Heart left ventricle (tissue), 16 donors: Measurements from ENCODE around the gene MCTP1. TPM values are rescaled to one million over a fixed set of nuclear protein-coding genes. Genes with fewer than 3 reads are reported as not detected.
A peak's percentile ranks its signal among the peaks of the same experiment; 100 is the strongest.

ENCODE experiments used
- ATAC-seq, 4 donors: fragments of 200-7000 bp; cut with Tn5 transposase; one replicate each; pipeline ENCODE4 v1.9.1; 2020 to 2022; ENCODE audit warnings: moderate library complexity in 4 of 4, mild to moderate bottlenecking in 3 of 4, moderate number of reproducible peaks in 1 of 4
- DNase-seq, 5 donors: peaks; one replicate each; pipeline ENCODE4 v3.0.0-alpha.2; 2020
- H3K27ac ChIP-seq, 12 donors: fragments of 200-600 bp; sonication (generic) in 4 of 12; one replicate each; pipeline versions ENCODE4 v1.5.0 to v1.8.0; 2016 to 2022; ENCODE audit warnings: mild to moderate bottlenecking in 2 of 12
- H3K27me3 ChIP-seq, 9 donors: fragments of 200-600 bp; sonication (generic) in 2 of 9; one replicate each; pipeline versions ENCODE4 v1.5.1 to v1.8.0; 2016 to 2022; ENCODE audit warnings: mild to moderate bottlenecking in 3 of 9
- H3K36me3 ChIP-seq, 9 donors: fragments of 200-600 bp; sonication (generic) in 2 of 9; one replicate each; pipeline versions ENCODE4 v1.5.0 to v1.8.0; 2018 to 2022; ENCODE audit warnings: mild to moderate bottlenecking in 2 of 9
- H3K4me1 ChIP-seq, 12 donors: fragments of 200-600 bp; sonication (generic) in 4 of 12; one replicate each; pipeline versions ENCODE4 v1.5.0 to v1.8.0; 2016 to 2022; ENCODE audit warnings: mild to moderate bottlenecking in 3 of 12
- H3K4me3 ChIP-seq, 12 donors: fragments of 200-600 bp; sonication (generic) in 4 of 12; one replicate each; pipeline versions ENCODE4 v1.5.0 to v1.8.0; 2017 to 2022; ENCODE audit warnings: mild to moderate bottlenecking in 9 of 12, moderate library complexity in 4 of 12
- H3K9me3 ChIP-seq, 12 donors: fragments of 200-600 bp; sonication (generic) in 4 of 12; one replicate each; pipeline versions ENCODE4 v1.5.0 to v1.8.0; 2016 to 2022; ENCODE audit warnings: mild to moderate bottlenecking in 1 of 12
- POLR2A ChIP-seq, 2 donors: fragments of 450-650 bp; IDR thresholded peaks; one replicate each; pipeline ENCODE4 v1.6.1; 2017; ENCODE audit warnings: antibody characterized with exemption in 2 of 2, mild to moderate bottlenecking in 2 of 2, moderate library complexity in 2 of 2
- WGBS, 4 donors: extraction: QIAGEN DNeasy Blood & Tissue Kit in 2 of 4; methylation state at CpG; one replicate each; pipeline versions ENCODE4 v1.1.5 to v1.1.7; 2013 to 2018; 5-methylcytosine and 5-hydroxymethylcytosine counted together
- intact Hi-C, 10 donors: fragments of 100-400 bp; cut with DNase I; formaldehyde crosslinking; loops; one replicate each; pipeline versions ENCODE4 v1.11.1 to v1.14.2; 2022
- polyA plus RNA-seq, 2 donors: library from polyadenylated mRNA; stranded (reverse); fragments of 200-250 nt; gene quantifications; one replicate each; pipeline ENCODE4 v1.2.3, GENCODE V29; 2013
- total RNA-seq, 9 donors: library from RNA; depleted of rRNA in 2 of 9; stranded (reverse); fragments of >200 nt in 2 of 9; fragmentation: NEBNext Ultra II Directional in 3 of 9; extraction: Animal tissue kit (Norgen Biotek cat#: 25700) in 3 of 9; gene quantifications; one replicate each; pipeline versions ENCODE4 v1.1.0 to v1.2.4, GENCODE V29; 2016 to 2023
- TF ChIP-seq, protein P1 (sequence below), 12 donors: fragments of 200-600 bp; sonication (generic) in 4 of 12; IDR thresholded peaks; one replicate each; pipeline versions ENCODE4 v1.5.0 to v1.8.0; 2018 to 2022; ENCODE audit warnings: antibody characterized with exemption in 12 of 12, mild to moderate bottlenecking in 5 of 12
- donor health status: ischemic (EF 13 %, LVEDD 7.1; RV severe dilation, severe dysfunction).
- donor health status: healthy with polysubstance abuse.
- donor health status: DM: no; HTN: yes; CAD: no.
- donor health status: DM: no; HTN: no; CAD: no.
- donor health status: ischemic (EF 25% LVEDD 6.9; RV normal size, moderate dysfunction).
- donor health status: ischemic (EF 25% LVEDD 5.7; RV mildly dilated, moderate dysfunction).
- donor health status: healthy.
- donor health status: DM: yes; HTN: yes; CAD: no.
- donor health status: ischemic (EF 35%, LVEDD 5.7; RV mildly dilated, moderate dysfunction).
- donor health status: nonischemic (EF 11% LVEDD 7.7; RV severe dilation, severe dysfunction).
- donor health status: DM: yes; HTN: yes; CAD: no.
- donor health status: PGD.
- donor health status: ischemic (EF 29% LVEDD 5.4; RV normal size, mild dysfunction).
- donor health status: nonischemic (EF 23%, LVEDD 6.1; RV moderate dilation, normal function).

MCTP1 gene
- total and polyA plus RNA-seq, 11 donors: 0.91 to 28.4 (median 6.1) TPM

- no peaks in the 10 kb centered on the region for H3K27me3 ChIP-seq
- TF ChIP-seq, protein P1, sequence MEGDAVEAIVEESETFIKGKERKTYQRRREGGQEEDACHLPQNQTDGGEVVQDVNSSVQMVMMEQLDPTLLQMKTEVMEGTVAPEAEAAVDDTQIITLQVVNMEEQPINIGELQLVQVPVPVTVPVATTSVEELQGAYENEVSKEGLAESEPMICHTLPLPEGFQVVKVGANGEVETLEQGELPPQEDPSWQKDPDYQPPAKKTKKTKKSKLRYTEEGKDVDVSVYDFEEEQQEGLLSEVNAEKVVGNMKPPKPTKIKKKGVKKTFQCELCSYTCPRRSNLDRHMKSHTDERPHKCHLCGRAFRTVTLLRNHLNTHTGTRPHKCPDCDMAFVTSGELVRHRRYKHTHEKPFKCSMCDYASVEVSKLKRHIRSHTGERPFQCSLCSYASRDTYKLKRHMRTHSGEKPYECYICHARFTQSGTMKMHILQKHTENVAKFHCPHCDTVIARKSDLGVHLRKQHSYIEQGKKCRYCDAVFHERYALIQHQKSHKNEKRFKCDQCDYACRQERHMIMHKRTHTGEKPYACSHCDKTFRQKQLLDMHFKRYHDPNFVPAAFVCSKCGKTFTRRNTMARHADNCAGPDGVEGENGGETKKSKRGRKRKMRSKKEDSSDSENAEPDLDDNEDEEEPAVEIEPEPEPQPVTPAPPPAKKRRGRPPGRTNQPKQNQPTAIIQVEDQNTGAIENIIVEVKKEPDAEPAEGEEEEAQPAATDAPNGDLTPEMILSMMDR (IDR thresholded peaks at IDR 0.05): no peak
- no peak for TF ChIP-seq POLR2A (IDR thresholded peaks at IDR 0.05)
- peak overlapping the region in 3 of 12 donors; percentile 10 to 29 (median 25) for H3K27ac ChIP-seq
- ATAC-seq (no peak), DNase-seq (no peak)
- H3K4me1 ChIP-seq: peaks cover 0 to 16% (median 0%) of the 10 kb centered on the region in 12 donors
- intact Hi-C loops: no loop called here
- no peaks in the 10 kb centered on the region for H3K36me3 ChIP-seq
- no peak overlapping the region for H3K4me3 ChIP-seq
- 56 to 77% (median 68%) methylated on average over 2 of the region's 2 CpGs for WGBS, 4 donors
- H3K9me3 ChIP-seq: peaks cover 0 to 12% (median 2%) of the 10 kb centered on the region in 12 donors
Observed at GRCh38 chr5:95152535-95152934, 132.4 kb downstream of the MCTP1 start.

DNA sequence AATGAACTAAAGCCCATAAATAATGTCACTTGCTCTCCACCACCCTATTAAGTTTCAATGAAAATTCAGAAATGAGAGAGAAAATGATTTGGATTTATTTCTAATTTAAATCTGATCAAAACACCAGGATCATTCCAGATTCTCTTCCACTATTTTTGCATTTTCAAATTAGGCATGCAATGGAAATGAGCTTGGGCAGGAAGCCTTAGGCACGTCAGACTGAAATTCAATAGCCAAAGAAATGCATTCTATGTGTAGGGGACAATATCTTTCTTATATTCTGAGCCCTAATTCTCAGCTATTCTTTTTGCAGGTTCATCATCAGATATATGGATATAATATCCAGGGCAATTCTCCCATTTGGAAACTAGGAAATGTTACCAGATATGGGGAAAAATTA, 132.8 kb downstream of the MCTP1 start:
- H3K27me3 ChIP-seq: no peaks in the 10 kb centered on the region
- no peak for TF ChIP-seq POLR2A (IDR thresholded peaks at IDR 0.05)
- TF ChIP-seq, protein P1 (IDR thresholded peaks at IDR 0.05): no peak
- intact Hi-C loops: no loop called here
- H3K27ac ChIP-seq: peak overlapping the region in 2 of 12 donors; percentile 10 to 25
- DNase-seq (no peak), ATAC-seq (no peak)
- 44 to 65% (median 60%) methylated on average over 1 of the region's 1 CpG for WGBS, 4 donors
- peaks cover 0 to 16% (median 4%) of the 10 kb centered on the region in 12 donors for H3K9me3 ChIP-seq
- peaks cover 0 to 16% (median 0%) of the 10 kb centered on the region in 12 donors for H3K4me1 ChIP-seq
- no peak overlapping the region for H3K4me3 ChIP-seq
- no peaks in the 10 kb centered on the region for H3K36me3 ChIP-seq

GRCh38 chr5:95151694-95152093, 133.2 kb downstream of the MCTP1 start:
- no peak for TF ChIP-seq POLR2A (IDR thresholded peaks at IDR 0.05)
- TF ChIP-seq, protein P1 (IDR thresholded peaks at IDR 0.05): no peak

DNA sequence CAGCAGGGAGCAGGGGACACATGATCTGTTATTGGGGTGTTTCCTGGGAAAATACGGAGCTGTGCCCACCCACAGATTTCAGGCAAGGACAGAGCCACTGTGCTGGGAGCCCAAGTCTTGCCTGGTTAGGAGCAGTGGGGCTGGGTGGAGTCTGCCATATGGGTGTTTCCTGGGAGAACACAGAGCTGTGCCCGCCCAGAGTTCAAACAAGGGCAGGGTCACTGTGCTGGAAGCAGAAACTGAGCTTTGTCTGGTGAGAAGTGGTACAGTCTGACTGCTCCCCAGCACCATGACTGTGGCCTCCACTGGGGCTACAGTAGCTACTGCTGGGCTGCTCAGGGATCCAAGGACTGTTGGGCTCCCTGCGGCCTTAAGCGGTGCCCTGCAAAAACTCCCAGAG, 135.5 kb downstream of the MCTP1 start:
- intact Hi-C loops: no loop called here
- H3K9me3 ChIP-seq: peaks cover 0 to 32% (median 5%) of the 10 kb centered on the region in 12 donors
- H3K27ac ChIP-seq: no peak overlapping the region
- no peaks in the 10 kb centered on the region for H3K36me3 ChIP-seq
- no peak for TF ChIP-seq POLR2A (IDR thresholded peaks at IDR 0.05)
- TF ChIP-seq, protein P1 (IDR thresholded peaks at IDR 0.05): no peak
- peaks cover 0 to 15% (median 0%) of the 10 kb centered on the region in 12 donors for H3K4me1 ChIP-seq
- ATAC-seq: no peak
- 77 to 92% (median 88%) methylated on average over 3 to 4 of the region's 4 CpGs for WGBS, 4 donors
- no peak for DNase-seq
- no peak overlapping the region for H3K4me3 ChIP-seq
- no peaks in the 10 kb centered on the region for H3K27me3 ChIP-seq

More at GRCh38 chr5:95151694-95152093, 133.2 kb downstream of the MCTP1 start:
- DNase-seq (no peak), ATAC-seq (no peak)
- H3K9me3 ChIP-seq: peaks cover 0 to 17% (median 4%) of the 10 kb centered on the region in 12 donors
- whole genome bisulfite sequencing, 4 donors: 64 to 81% (median 78%) methylated on average over 4 of the region's 4 CpGs
- H3K4me3 ChIP-seq: no peak overlapping the region
- H3K27me3 ChIP-seq: no peaks in the 10 kb centered on the region
- H3K4me1 ChIP-seq: peaks cover 0 to 16% (median 0%) of the 10 kb centered on the region in 12 donors
- intact Hi-C loops: no loop called here
- H3K36me3 ChIP-seq: no peaks in the 10 kb centered on the region
- H3K27ac ChIP-seq: no peak overlapping the region
